Breast epithelium (tissue), 3 donors: ENCODE measurements around the gene MAN2A1.

Experiments
- POLR2AphosphoS5 ChIP-seq, 3 donors: sonication (generic); formaldehyde crosslinking; IDR thresholded peaks; one replicate each; pipeline ENCODE4 v1.6.1; 2017; ENCODE audit warnings: antibody characterized with exemption in 3 of 3
- TF ChIP-seq, protein P1 (sequence below), 3 donors: fragments of 450-650 bp; IDR thresholded peaks; one replicate each; pipeline ENCODE4 v1.5.1; 2016 to 2017; ENCODE audit warnings: antibody characterized with exemption in 3 of 3, mild to moderate bottlenecking in 3 of 3, moderate library complexity in 3 of 3

DNA sequence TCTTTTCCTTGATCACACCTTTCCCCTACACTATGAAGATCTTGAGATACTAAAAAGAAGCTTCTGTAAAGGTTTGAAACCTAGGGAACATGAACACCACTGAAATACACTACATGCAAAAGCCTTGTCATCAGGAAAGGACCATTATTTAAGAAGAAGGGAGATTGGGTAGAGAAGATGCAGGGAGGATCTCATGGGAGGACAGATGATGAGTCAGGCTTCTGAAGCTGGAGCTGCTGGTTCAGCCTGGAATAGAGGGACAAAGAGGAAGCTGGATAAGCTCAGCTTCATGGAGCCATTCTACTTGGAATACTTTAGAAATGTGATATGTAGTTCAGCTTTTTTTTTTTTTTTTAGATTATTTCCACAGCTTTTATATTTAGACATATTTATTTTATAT is 169.8 kb downstream of the MAN2A1 start:
- TF ChIP-seq POLR2AphosphoS5 (IDR thresholded peaks at IDR 0.05): no peak
- TF ChIP-seq, protein P1, sequence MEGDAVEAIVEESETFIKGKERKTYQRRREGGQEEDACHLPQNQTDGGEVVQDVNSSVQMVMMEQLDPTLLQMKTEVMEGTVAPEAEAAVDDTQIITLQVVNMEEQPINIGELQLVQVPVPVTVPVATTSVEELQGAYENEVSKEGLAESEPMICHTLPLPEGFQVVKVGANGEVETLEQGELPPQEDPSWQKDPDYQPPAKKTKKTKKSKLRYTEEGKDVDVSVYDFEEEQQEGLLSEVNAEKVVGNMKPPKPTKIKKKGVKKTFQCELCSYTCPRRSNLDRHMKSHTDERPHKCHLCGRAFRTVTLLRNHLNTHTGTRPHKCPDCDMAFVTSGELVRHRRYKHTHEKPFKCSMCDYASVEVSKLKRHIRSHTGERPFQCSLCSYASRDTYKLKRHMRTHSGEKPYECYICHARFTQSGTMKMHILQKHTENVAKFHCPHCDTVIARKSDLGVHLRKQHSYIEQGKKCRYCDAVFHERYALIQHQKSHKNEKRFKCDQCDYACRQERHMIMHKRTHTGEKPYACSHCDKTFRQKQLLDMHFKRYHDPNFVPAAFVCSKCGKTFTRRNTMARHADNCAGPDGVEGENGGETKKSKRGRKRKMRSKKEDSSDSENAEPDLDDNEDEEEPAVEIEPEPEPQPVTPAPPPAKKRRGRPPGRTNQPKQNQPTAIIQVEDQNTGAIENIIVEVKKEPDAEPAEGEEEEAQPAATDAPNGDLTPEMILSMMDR (IDR thresholded peaks at IDR 0.05): no peak
